CD14-positive monocyte (primary cell): ENCODE results near the gene NUBP2. TPM values are rescaled to one million over a fixed set of nuclear protein-coding genes. Genes with fewer than 3 reads are reported as not detected.
A peak's percentile ranks its signal among the peaks of the same experiment; 100 is the strongest.

ENCODE experiments used
- DNase-seq, 3 donors: peaks; one replicate each; pipeline ENCODE4 v3.0.0-alpha.2; 2011 to 2022
- H2AFZ ChIP-seq: 2 replicates; pipeline ENCODE4 v1.6.0; 2012; ENCODE audit warnings: mild to moderate bottlenecking, low read depth, low read length, inconsistent platforms; ENCODE audit not compliant: insufficient read depth, poor library complexity, severe bottlenecking
- H3K27ac ChIP-seq, 2 donors: 1 replicate in 1 of 2; 2 replicates in 1 of 2; pipeline ENCODE4 v1.5.1; 2012 to 2013; ENCODE audit warnings: low read length in 2 of 2, control low read depth in 1 of 2, inconsistent platforms in 1 of 2, low read depth in 1 of 2, mild to moderate bottlenecking in 1 of 2
- H3K27me3 ChIP-seq, 2 donors: one replicate each; pipeline versions ENCODE4 v1.6.0 to v1.6.1; 2011 to 2013; ENCODE audit warnings: low read length in 2 of 2; ENCODE audit not compliant: control insufficient read depth in 2 of 2, insufficient read depth in 2 of 2
- H3K36me3 ChIP-seq, 2 donors: replicated peaks in 1 of 2; 1 replicate in 1 of 2; 2 replicates in 1 of 2; pipeline versions ENCODE4 v1.5.1 to v1.6.1; 2012 to 2013; ENCODE audit warnings: low read length in 2 of 2, control low read depth in 1 of 2, inconsistent platforms in 1 of 2, mild to moderate bottlenecking in 1 of 2; ENCODE audit not compliant: insufficient read depth in 2 of 2, control insufficient read depth in 1 of 2
- H3K4me1 ChIP-seq, 2 donors: 1 replicate in 1 of 2; 2 replicates in 1 of 2; pipeline versions ENCODE4 v1.5.1 to v1.6.1; 2012 to 2013; ENCODE audit warnings: low read length in 2 of 2, control low read depth in 1 of 2, inconsistent platforms in 1 of 2, mild to moderate bottlenecking in 1 of 2, moderate library complexity in 1 of 2; ENCODE audit not compliant: insufficient read depth in 2 of 2, control insufficient read depth in 1 of 2
- H3K4me2 ChIP-seq: replicated peaks from 2 replicates; pipeline ENCODE3; 2012; ENCODE audit warnings: low read length, moderate library complexity, mild to moderate bottlenecking; ENCODE audit not compliant: poor library complexity, severe bottlenecking; ENCODE audit errors: extremely low read depth
- H3K4me3 ChIP-seq, 3 experiments: fragments of 200-600 bp in 1 of 3; sonication (generic) in 1 of 3; replicated peaks in 1 of 3; 1 replicate in 2 of 3; 2 replicates in 1 of 3; pipeline ENCODE4 v1.5.1; 2011 to 2013; ENCODE audit warnings: low read length in 3 of 3, mild to moderate bottlenecking in 3 of 3, control low read depth in 2 of 3, low read depth in 2 of 3, inconsistent platforms in 1 of 3, moderate library complexity in 1 of 3
- H3K79me2 ChIP-seq: 2 replicates; pipeline ENCODE4 v1.6.0; 2012; ENCODE audit warnings: mild to moderate bottlenecking, control low read depth, inconsistent platforms, low read length, moderate library complexity; ENCODE audit not compliant: insufficient read depth
- H3K9ac ChIP-seq: 2 replicates; pipeline ENCODE4 v1.6.0; 2017; ENCODE audit warnings: low read length, mild to moderate bottlenecking; ENCODE audit not compliant: insufficient read depth, poor library complexity, severe bottlenecking
- H3K9me3 ChIP-seq, 2 donors: replicated peaks in 1 of 2; 1 replicate in 1 of 2; 2 replicates in 1 of 2; pipeline versions ENCODE4 v1.5.1 to v1.6.1; 2012 to 2013; ENCODE audit warnings: low read length in 2 of 2, control low read depth in 1 of 2; ENCODE audit not compliant: control insufficient read depth in 1 of 2, insufficient read depth in 1 of 2
- H4K20me1 ChIP-seq: 2 replicates; pipeline ENCODE4 v1.6.0; 2012; ENCODE audit warnings: mild to moderate bottlenecking, low read length, control low read depth, moderate library complexity; ENCODE audit not compliant: insufficient read depth
- H3K27ac Mint-ChIP-seq, 7 donors: one replicate each; pipeline ENCODE4 v1.8.0; 2020; ENCODE audit warnings: mild to moderate bottlenecking in 7 of 7, mixed read lengths in 7 of 7, moderate library complexity in 6 of 7, inconsistent platforms in 2 of 7
- H3K27me3 Mint-ChIP-seq, 3 donors: one replicate each; pipeline ENCODE4 v1.8.0; 2021 to 2022; ENCODE audit warnings: low read depth in 3 of 3, mild to moderate bottlenecking in 3 of 3, mixed read lengths in 3 of 3, moderate library complexity in 3 of 3, inconsistent platforms in 1 of 3
- H3K36me3 Mint-ChIP-seq, 2 donors: one replicate each; pipeline ENCODE4 v1.8.0; 2020; ENCODE audit warnings: mixed read lengths in 2 of 2, inconsistent platforms in 1 of 2, mild to moderate bottlenecking in 1 of 2
- H3K4me1 Mint-ChIP-seq: one replicate; pipeline ENCODE4 v1.8.0; 2020; ENCODE audit warnings: mild to moderate bottlenecking, mixed read lengths
- H3K4me3 Mint-ChIP-seq, 2 donors: one replicate each; pipeline ENCODE4 v1.8.0; 2020; ENCODE audit warnings: mild to moderate bottlenecking in 2 of 2, mixed read lengths in 2 of 2, moderate library complexity in 1 of 2
- H3K9me3 Mint-ChIP-seq, 7 donors: one replicate each; pipeline ENCODE4 v1.8.0; 2020 to 2022; ENCODE audit warnings: mixed read lengths in 7 of 7, mild to moderate bottlenecking in 6 of 7, moderate library complexity in 6 of 7, inconsistent platforms in 2 of 7
- WGBS: methylation state at CpG from one replicate; pipeline ENCODE4 v1.1.5; 2013; ENCODE audit warnings: missing lambda C conversion rate; ENCODE audit not compliant: insufficient coverage; 5-methylcytosine and 5-hydroxymethylcytosine counted together
- intact Hi-C, 2 donors: fragments of 100-400 bp; cut with micrococcal nuclease; formaldehyde crosslinking; loops; one replicate each; pipeline versions ENCODE4 v1.15.0 to v1.15.1; 2023
- polyA plus RNA-seq, 3 donors: library from polyadenylated mRNA; depleted of rRNA in 1 of 3; unstranded in 2 of 3; stranded (reverse) in 1 of 3; fragments of 300-500 nt in 2 of 3; fragments of >200 nt in 1 of 3; fragmentation: Illumina TruSeq in 2 of 3; gene quantifications; 1 replicate in 2 of 3; 2 replicates in 1 of 3; pipeline ENCODE4 v1.2.3, GENCODE V29; 2012 to 2021
- TF ChIP-seq, protein P1 (sequence below): fragments of 200-600 bp; IDR thresholded peaks from one replicate; pipeline ENCODE4 v1.8.0; 2022; ENCODE audit warnings: antibody characterized with exemption, mild to moderate bottlenecking

The NUBP2 gene
- polyA plus RNA-seq, 3 donors, result 34.4 to 69.5 (median 57.9) TPM

DNA sequence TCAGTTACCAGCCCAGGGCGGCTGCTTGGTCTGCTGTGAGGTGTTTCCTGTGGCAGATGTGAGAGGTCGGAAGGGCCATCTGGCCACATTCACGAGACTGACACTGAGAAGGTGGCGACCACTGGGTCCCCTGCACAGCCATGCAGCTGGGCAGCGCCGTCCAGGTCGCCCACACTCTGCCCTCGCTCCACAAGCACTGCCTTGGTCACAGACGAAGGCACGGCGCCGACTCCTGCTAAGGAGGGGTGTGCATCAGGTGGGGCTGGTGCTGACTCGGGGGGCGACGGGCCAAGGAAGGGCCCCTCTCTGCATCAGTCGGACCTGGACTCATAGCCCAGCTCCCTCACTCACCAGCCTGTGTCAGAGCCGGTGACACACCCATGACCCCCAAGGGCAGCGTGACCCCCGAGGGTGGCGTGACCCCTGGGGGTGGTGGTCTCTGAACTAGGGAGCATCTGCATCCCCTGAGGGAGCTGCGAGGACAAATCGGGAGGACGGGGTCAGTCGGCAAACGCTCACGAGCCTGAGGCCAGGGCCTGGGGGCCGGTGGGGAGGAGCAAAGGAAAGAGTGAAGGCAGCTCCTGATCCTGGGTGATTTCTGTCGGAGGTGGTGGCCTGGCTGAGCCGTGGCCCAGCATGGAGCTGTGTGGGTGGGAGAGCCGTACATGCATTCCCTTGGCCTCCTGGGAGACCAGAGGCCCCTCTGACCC lies 41.8 kb upstream of the NUBP2 start:
- Mint-ChIP-seq H3K36me3 (peaks cover 22 to 30% of the 10 kb centered on the region in 2 donors), H3K27ac (peak overlapping the region in 1 of 7 donors; percentile 31), H3K27me3 (no peaks in the 10 kb centered on the region), H3K4me1 (no peaks in the 10 kb centered on the region), H3K9me3 (peaks cover 0 to 2% (median 0%) of the 10 kb centered on the region in 7 donors), H3K4me3 (no peak overlapping the region)
- Histone ChIP-seq H3K4me1 (no peaks in the 10 kb centered on the region), H3K36me3 (peaks cover 45 to 54% of the 10 kb centered on the region in 2 donors), H3K4me3 (no peak overlapping the region), H4K20me1 (peaks cover 31% of the 10 kb centered on the region), H3K9ac (no peak overlapping the region), H3K9me3 (peaks cover 0 to 17% of the 10 kb centered on the region in 2 donors), H3K27ac (no peak overlapping the region), H3K79me2 (no peaks in the 10 kb centered on the region), H3K27me3 (no peaks in the 10 kb centered on the region), H2AFZ (no peak overlapping the region), H3K4me2 (no peak overlapping the region)
- TF ChIP-seq, protein P1, sequence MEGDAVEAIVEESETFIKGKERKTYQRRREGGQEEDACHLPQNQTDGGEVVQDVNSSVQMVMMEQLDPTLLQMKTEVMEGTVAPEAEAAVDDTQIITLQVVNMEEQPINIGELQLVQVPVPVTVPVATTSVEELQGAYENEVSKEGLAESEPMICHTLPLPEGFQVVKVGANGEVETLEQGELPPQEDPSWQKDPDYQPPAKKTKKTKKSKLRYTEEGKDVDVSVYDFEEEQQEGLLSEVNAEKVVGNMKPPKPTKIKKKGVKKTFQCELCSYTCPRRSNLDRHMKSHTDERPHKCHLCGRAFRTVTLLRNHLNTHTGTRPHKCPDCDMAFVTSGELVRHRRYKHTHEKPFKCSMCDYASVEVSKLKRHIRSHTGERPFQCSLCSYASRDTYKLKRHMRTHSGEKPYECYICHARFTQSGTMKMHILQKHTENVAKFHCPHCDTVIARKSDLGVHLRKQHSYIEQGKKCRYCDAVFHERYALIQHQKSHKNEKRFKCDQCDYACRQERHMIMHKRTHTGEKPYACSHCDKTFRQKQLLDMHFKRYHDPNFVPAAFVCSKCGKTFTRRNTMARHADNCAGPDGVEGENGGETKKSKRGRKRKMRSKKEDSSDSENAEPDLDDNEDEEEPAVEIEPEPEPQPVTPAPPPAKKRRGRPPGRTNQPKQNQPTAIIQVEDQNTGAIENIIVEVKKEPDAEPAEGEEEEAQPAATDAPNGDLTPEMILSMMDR, result no peak
- intact Hi-C loops, result no loop called here
- 98% methylated on average over 29 of the region's 30 CpGs for WGBS
- no peak for DNase-seq

DNA sequence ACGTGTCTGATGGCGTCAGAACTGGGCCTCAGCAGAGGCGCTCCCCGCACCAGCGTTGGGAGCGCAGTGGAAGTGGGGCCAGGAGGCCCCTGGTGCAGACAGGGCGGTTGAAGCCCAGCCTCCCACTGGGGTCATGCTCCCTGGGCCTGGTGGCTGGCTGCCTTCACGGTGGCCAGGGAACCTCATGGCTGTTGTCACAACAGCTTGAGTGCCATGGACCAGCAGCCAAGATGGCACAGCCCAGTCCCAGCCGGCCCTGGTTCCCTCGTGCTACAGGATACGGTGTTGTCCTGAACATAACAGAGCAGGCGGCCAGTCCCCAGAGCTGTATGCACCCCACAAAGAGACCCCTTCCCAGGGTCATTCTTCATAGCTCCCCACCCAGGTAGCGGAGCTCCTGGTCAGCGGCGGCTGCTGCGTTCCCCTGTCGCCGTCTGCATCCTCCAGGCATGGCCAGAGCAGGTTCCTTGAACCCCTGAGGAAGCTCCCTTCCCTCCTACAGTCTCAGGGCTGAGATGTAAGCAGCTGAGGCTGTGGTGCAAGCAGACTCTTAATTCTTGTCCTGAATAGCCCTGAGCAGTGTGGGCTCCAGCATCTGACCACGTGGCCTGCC lies 41.1 kb upstream of the NUBP2 start:
- no peak overlapping the region for H3K4me2 ChIP-seq
- intact Hi-C loops, result no loop called here
- no peaks in the 10 kb centered on the region for H3K27me3 ChIP-seq
- H3K36me3 ChIP-seq, result peaks cover 52 to 61% of the 10 kb centered on the region in 2 donors
- TF ChIP-seq, protein P1, result no peak
- no peak for DNase-seq
- no peaks in the 10 kb centered on the region for H3K4me1 ChIP-seq
- H3K9me3 ChIP-seq, result peaks cover 0 to 17% of the 10 kb centered on the region in 2 donors
- H3K4me3 ChIP-seq, result no peak overlapping the region
- no peaks in the 10 kb centered on the region for H3K27me3 Mint-ChIP-seq
- no peak overlapping the region for H3K9ac ChIP-seq
- no peaks in the 10 kb centered on the region for H3K4me1 Mint-ChIP-seq
- no peak overlapping the region for H3K4me3 Mint-ChIP-seq
- 99% methylated on average over 19 of the region's 19 CpGs for WGBS
- peaks cover 32% of the 10 kb centered on the region for H4K20me1 ChIP-seq
- H3K27ac ChIP-seq, result no peak overlapping the region
- H3K36me3 Mint-ChIP-seq, result peaks cover 22 to 37% of the 10 kb centered on the region in 2 donors
- H3K9me3 Mint-ChIP-seq, result peaks cover 0 to 2% (median 0%) of the 10 kb centered on the region in 7 donors
- no peak overlapping the region for H2AFZ ChIP-seq
- no peaks in the 10 kb centered on the region for H3K79me2 ChIP-seq
- H3K27ac Mint-ChIP-seq, result peak overlapping the region in 1 of 7 donors; percentile 13
